C4-2B (cell line): ENCODE results near the gene SMPX.
"Not testable (repeated sequence)": the region's sequence is repeated elsewhere in the genome, so short reads cannot be mapped to it uniquely, and the experiment has no call there.

Source experiments
- H3K27ac ChIP-seq: fragments of 450-650 bp; 2 replicates; pipeline ENCODE4 v1.5.1; 2017
- ZFX ChIP-seq: fragments of 450-650 bp; IDR thresholded peaks from 2 replicates; pipeline ENCODE4 v1.6.1; 2017
- TF ChIP-seq, protein P1 (sequence below): fragments of 450-650 bp; conservative IDR thresholded peaks from 2 replicates; pipeline ENCODE4 v1.5.1; 2017; ENCODE audit warnings: mild to moderate bottlenecking

Gene SMPX

DNA sequence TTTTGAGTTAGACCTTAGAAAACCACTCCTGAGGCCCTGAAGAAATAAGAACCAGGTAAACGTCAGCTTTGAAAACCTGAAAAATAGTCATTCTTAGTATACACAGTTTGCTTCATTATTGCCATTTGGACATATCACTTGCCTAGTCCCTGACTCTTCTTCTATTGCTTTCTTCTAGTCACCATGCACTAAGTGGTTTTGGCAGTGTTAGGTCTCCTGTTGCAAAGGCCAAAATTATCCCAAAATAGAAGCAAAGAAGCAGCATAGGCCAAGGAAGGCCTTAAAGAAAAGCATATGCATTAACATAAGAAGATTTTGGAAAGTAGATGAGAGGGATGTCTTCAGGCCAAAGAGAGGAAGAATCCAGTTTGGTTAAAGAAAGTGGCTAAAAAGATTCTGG lies 24.1 kb upstream of the SMPX start:
- no peak overlapping the region for H3K27ac ChIP-seq
- TF ChIP-seq, protein P1, sequence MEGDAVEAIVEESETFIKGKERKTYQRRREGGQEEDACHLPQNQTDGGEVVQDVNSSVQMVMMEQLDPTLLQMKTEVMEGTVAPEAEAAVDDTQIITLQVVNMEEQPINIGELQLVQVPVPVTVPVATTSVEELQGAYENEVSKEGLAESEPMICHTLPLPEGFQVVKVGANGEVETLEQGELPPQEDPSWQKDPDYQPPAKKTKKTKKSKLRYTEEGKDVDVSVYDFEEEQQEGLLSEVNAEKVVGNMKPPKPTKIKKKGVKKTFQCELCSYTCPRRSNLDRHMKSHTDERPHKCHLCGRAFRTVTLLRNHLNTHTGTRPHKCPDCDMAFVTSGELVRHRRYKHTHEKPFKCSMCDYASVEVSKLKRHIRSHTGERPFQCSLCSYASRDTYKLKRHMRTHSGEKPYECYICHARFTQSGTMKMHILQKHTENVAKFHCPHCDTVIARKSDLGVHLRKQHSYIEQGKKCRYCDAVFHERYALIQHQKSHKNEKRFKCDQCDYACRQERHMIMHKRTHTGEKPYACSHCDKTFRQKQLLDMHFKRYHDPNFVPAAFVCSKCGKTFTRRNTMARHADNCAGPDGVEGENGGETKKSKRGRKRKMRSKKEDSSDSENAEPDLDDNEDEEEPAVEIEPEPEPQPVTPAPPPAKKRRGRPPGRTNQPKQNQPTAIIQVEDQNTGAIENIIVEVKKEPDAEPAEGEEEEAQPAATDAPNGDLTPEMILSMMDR = no peak
- TF ChIP-seq ZFX = no peak

DNA sequence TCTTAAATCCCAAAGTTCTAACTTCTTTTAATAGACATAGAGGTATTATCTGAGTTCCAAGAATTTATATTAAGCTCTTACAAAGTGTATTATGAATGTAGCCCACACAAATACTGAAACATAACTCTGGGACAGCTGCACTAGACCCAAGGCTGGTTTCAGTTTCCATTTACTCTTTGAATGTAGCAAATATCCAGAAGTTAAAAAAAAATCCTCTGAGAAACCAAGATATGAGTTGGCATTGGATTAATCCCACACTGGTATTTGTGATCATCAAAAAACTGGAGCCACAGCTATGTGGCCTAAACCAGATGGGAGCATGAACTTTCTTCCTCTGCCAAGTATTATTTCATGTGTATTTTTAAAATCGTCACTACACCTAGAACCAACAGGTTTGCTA lies 23.6 kb upstream of the SMPX start:
- H3K27ac ChIP-seq = no peak overlapping the region

DNA sequence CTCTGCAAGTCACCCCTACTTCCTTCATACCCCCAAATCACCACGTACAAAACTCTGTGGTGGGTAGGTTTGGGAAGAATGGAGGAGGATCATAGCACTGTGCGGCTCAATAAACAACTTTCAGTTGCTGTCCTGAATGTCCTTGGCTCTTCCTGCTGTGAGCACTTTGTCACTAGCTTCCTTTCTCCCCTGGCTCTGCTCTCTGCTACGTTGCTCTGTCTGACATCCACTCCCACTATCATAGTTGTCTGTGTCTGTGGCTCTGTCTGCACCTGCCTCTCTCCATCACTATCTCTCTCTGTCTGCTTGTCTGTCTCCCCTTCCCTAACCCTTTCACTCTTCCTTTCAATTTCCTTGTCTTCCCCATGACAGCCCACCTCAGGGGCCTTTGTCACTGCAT lies 21.2 kb upstream of the SMPX start:
- H3K27ac ChIP-seq = no peak overlapping the region
- TF ChIP-seq, protein P1 = no peak

More for the DNA sequence above, 23.6 kb upstream of the SMPX start:
- TF ChIP-seq ZFX = no peak
- TF ChIP-seq, protein P1 = no peak

DNA sequence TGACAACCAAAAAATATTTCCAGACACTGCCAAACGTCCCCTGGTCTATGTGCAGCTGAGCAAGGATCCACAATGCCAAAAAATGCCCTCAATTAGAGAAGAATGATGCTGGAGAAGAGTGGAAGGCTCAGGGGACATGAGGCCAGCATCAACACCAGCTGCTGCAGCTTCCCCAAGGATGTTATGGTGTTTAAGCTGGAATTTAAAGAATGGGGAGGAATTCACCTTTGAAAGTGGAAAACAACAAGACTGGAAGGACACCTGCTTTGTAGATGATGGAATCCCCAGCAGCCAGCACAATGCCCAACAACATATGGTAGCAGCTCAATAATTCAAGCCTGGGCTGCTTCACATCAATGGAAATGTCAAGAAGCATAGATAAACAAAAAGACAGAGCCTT lies 20.3 kb upstream of the SMPX start:
- no peak overlapping the region for H3K27ac ChIP-seq
- TF ChIP-seq, protein P1 = no peak
- TF ChIP-seq ZFX = no peak

DNA sequence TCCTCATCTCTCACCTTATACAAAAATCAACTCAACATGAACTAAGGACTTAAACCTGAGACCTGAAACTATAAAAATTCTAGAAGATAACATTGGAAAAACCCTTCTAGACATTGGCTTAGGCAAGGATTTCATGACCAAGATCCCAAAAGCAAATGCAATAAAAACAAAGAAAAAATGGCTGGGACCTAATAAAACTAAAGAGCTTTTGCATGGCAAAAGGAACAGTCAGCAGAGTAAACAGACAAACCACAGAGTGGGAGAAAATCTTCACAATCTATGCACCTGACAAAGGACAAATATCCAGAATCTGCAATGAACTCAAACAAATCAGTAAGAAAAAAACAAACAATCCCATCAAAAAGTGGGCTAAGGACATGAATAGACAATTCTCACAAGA lies 17.2 kb upstream of the SMPX start:
- H3K27ac ChIP-seq = not testable (repeated sequence)

GRCh38 chrX:21773036-21773435 lies 15.1 kb upstream of the SMPX start:
- H3K27ac ChIP-seq = not testable (repeated sequence)

- TF ChIP-seq, protein P1 = no peak
- no peak for TF ChIP-seq ZFX
Measured at GRCh38 chrX:21770631-21771321, 12.9 kb upstream of the SMPX start.

DNA sequence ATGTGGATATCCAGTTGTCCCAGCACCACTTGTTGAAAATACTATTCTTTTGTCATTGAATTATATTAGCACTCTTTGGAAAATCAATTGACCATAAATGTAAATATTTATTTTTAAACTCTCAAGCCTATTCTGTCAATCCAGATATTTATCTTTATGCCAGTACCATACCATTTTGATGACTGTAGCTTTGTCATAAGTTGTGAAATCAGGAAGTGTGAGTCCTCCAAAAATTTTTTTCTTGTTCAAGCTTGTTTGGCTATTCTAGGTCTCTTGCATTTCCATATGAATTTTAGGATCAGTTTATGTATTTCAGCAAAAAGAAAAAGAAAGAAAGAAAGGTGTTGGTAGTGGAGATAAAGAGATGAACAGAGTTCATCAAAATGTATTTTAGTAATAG lies 8.2 kb upstream of the SMPX start:
- TF ChIP-seq, protein P1 = no peak
- no peak for TF ChIP-seq ZFX
- H3K27ac ChIP-seq = no peak overlapping the region

More at GRCh38 chrX:21770631-21771321, 12.9 kb upstream of the SMPX start:
- no peak overlapping the region for H3K27ac ChIP-seq
